ENCODE results near the gene E2F4.

DNA sequence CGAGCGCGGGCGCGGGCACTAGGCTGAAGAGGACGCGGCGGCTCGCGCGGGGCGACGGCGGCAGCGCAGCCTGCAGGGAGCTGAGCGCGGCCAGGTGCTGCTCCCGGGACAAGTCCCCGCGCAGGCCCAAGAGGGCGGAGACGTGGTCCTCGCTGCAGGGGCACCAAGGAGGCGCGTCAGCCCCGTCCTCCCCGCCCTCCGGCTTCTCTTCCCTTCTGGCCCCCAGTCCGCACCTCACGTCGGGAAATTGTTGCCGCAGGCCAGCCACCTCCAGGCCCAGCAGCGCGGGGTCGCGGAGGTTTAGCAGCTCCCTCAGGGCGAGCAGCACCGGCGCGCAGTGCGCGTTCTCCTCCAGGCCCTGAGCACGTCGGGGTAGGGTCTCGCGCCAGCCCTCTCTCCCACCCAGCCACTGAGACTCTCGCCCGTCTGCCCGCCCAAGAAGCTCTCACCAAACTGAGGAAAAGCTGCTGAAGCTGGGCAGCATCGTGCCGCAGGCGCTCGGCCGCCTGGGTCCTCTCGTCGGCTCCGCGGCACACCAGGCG, 7.4 kb upstream of the E2F4 start:
- TF ChIP-seq, protein P1, sequence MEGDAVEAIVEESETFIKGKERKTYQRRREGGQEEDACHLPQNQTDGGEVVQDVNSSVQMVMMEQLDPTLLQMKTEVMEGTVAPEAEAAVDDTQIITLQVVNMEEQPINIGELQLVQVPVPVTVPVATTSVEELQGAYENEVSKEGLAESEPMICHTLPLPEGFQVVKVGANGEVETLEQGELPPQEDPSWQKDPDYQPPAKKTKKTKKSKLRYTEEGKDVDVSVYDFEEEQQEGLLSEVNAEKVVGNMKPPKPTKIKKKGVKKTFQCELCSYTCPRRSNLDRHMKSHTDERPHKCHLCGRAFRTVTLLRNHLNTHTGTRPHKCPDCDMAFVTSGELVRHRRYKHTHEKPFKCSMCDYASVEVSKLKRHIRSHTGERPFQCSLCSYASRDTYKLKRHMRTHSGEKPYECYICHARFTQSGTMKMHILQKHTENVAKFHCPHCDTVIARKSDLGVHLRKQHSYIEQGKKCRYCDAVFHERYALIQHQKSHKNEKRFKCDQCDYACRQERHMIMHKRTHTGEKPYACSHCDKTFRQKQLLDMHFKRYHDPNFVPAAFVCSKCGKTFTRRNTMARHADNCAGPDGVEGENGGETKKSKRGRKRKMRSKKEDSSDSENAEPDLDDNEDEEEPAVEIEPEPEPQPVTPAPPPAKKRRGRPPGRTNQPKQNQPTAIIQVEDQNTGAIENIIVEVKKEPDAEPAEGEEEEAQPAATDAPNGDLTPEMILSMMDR (IDR thresholded peaks at IDR 0.05; ENCODE audit: low read depth, low read length), result no peak
- TF ChIP-seq EZH2phosphoT487 (IDR thresholded peaks at IDR 0.05; ENCODE audit: low read depth), result no peak
